K562 (cell line): ENCODE results near the gene KLHDC7B. TPM values are rescaled to one million over a fixed set of nuclear protein-coding genes. Genes with fewer than 3 reads are reported as not detected.

ENCODE experiments used
- ASH1L ChIP-seq: fragments of 450-650 bp; IDR thresholded peaks from 2 replicates; pipeline ENCODE4 v1.6.1; 2018; ENCODE audit warnings: borderline replicate concordance, mild to moderate bottlenecking, low read depth; ENCODE audit not compliant: partially characterized antibody
- EHMT2 ChIP-seq: fragments of 450-650 bp; IDR thresholded peaks from 2 replicates; pipeline ENCODE4 v1.6.1; 2018; ENCODE audit warnings: antibody characterized with exemption
- GTF2F1 ChIP-seq: IDR thresholded peaks from 2 replicates; pipeline ENCODE4 v1.6.1; 2011; ENCODE audit warnings: low read depth, low read length, improper control_type of control experiment
- HINFP ChIP-seq: fragments of 450-650 bp; conservative IDR thresholded peaks from 2 replicates; pipeline ENCODE4 v1.6.1; 2016; ENCODE audit warnings: missing genetic modification characterization, low read depth, mild to moderate bottlenecking, control low read depth, missing compliant biosample characterization
- MTA1 ChIP-seq: fragments of 450-650 bp; IDR thresholded peaks from 2 replicates; pipeline ENCODE4 v1.6.1; 2017; ENCODE audit warnings: borderline replicate concordance
- NR2C2 ChIP-seq, 2 experiments: fragments of 200-800 bp in 1 of 2; sonication (Bioruptor generic) in 1 of 2; sonication (generic) in 1 of 2; formaldehyde crosslinking in 1 of 2; IDR thresholded peaks; 2 replicates each; pipeline versions ENCODE4 v1.6.1 to v1.8.0; 2016 to 2022; ENCODE audit warnings: mild to moderate bottlenecking in 1 of 2, missing compliant biosample characterization in 1 of 2, missing genetic modification characterization in 1 of 2, missing genetic modification reagents in 1 of 2
- RBBP5 ChIP-seq: fragments of 200-600 bp; sonication (generic); IDR thresholded peaks from 2 replicates; pipeline ENCODE4 v1.6.1; 2012; ENCODE audit warnings: borderline replicate concordance, mild to moderate bottlenecking, low read length, control low read depth, inconsistent platforms; ENCODE audit not compliant: insufficient read depth, poor library complexity, severe bottlenecking
- SMARCA4 ChIP-seq: fragments of 450-650 bp; IDR thresholded peaks from 2 replicates; pipeline ENCODE4 v1.6.1; 2016
- SREBF1 ChIP-seq: fragments of 150-350 bp; IDR thresholded peaks from 2 replicates; pipeline ENCODE4 v1.6.1; 2014; ENCODE audit warnings: antibody characterized with exemption, low read depth, low read length, borderline replicate concordance
- YY1 ChIP-seq, 3 experiments: IDR thresholded peaks; 2 replicates each; pipeline ENCODE4 v1.6.1; 2011; ENCODE audit warnings: low read length in 2 of 3, mild to moderate bottlenecking in 2 of 3, moderate library complexity in 2 of 3, borderline replicate concordance in 1 of 3, control low read depth in 1 of 3, low read depth in 1 of 3; ENCODE audit not compliant: insufficient read depth in 3 of 3, insufficient replicate concordance in 2 of 3, control insufficient read depth in 1 of 3, insufficient read length in 1 of 3; ENCODE audit errors: extremely low read depth in 1 of 3
- ZNF699 ChIP-seq: fragments of 250-450 bp; sonication (Bioruptor Pico); IDR thresholded peaks from 2 replicates; pipeline ENCODE4 v1.8.0; 2021; ENCODE audit warnings: mild to moderate bottlenecking, moderate library complexity; ENCODE audit not compliant: insufficient replicate concordance
- ZNF77 ChIP-seq: fragments of 250-450 bp; sonication (Bioruptor Pico); IDR thresholded peaks from 2 replicates; pipeline ENCODE4 v1.5.0; 2020
- ZSCAN32 ChIP-seq: fragments of 450-650 bp; formaldehyde crosslinking; IDR thresholded peaks from 2 replicates; pipeline ENCODE4 v1.4.0; 2020; ENCODE audit warnings: mild to moderate bottlenecking, moderate library complexity
- polyA plus RNA-seq, 8 experiments: library from polyadenylated mRNA; depleted of rRNA in 4 of 8; stranded (reverse) in 5 of 8; unstranded in 3 of 8; fragments of >200 nt; fragmentation: Nextera tagmentation in 2 of 8; fragmentation: Illumina TruSeq in 1 of 8; extraction: Ambion mirVana in 2 of 8; extraction: Trizol in 1 of 8; gene quantifications; 2 replicates each; pipeline versions ENCODE4 v1.2.1 to v1.2.3, GENCODE V29; 2011 to 2014; ENCODE audit warnings: inconsistent platforms in 1 of 8, missing spikeins in 1 of 8
- total RNA-seq, 7 experiments: library from RNA; depleted of rRNA in 6 of 7; stranded (reverse); fragments of >200 nt in 6 of 7; fragmentation: Illumina TruSeq in 2 of 7; extraction: Trizol in 2 of 7; gene quantifications; 2 replicates each; pipeline versions ENCODE4 v1.2.1 to v1.2.3, GENCODE V29; 2011 to 2021; ENCODE audit warnings: low replicate concordance in 1 of 7
- TF ChIP-seq, protein P1 (sequence below): fragments of 250-450 bp; sonication (Bioruptor Pico); IDR thresholded peaks from 2 replicates; pipeline ENCODE4 v1.5.1; 2021; ENCODE audit warnings: mild to moderate bottlenecking
- TF ChIP-seq, protein P2 (sequence below): fragments of 250-450 bp; sonication (Bioruptor Pico); IDR thresholded peaks from 2 replicates; pipeline ENCODE4 v1.9.0; 2021; ENCODE audit warnings: mild to moderate bottlenecking
- TF ChIP-seq, protein P3 (sequence below): fragments of 250-450 bp; sonication (Bioruptor Pico); IDR thresholded peaks from 2 replicates; pipeline ENCODE4 v1.8.0; 2021; ENCODE audit warnings: moderate library complexity, mild to moderate bottlenecking, inconsistent platforms
- TF ChIP-seq, protein P4 (sequence below): fragments of 250-450 bp; sonication (Bioruptor Pico); IDR thresholded peaks from 2 replicates; pipeline ENCODE4 v1.4.0; 2020; ENCODE audit warnings: borderline replicate concordance

KLHDC7B gene
- total and polyA plus RNA-seq, 9 of the 15 experiments (the other 6 are each of a cell fraction or from before 2014, with no cell fraction given): 0.04 to 0.22 (median 0.05) TPM; not detected in 4

DNA sequence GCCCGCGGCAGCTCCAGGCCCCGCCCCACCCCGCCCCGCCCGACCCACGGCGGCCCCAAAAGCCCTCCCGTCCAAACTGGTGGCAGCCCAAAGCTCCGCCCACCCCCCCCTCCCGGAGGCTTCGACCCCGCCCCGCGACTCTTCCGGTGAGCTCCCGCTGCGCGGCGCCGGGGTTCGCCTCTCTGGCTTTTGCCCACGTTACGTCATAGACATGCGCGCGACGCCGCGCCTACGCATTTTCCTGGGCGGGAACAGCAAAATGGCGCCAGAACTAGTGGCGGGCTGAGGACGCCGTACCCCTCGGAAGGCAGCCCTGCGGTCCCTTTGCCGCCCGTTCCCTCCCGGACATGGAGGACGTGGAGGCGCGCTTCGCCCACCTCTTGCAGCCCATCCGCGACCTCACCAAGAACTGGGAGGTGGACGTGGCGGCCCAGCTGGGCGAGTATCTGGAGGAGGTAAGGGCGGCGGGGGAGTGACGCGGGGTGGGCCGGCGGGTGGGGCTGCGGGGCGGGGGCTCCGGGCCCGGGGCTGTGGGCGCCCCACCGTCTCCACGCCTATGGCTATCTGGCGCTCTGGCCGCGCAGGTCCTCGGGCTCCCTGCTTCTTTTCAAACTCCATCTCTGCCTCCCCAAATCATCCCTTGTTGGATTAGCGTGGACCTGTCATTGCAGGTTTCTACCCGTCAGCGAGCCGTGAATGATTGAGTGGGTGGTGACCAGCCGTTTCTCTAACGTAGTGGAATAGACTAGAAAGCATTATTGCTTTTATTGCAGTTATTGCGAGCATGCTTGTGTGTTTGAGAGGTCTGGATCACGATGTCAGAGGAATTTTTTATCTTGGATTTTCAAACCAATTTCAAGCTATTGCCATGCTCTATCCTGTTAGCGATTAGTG is 37.5 kb upstream of the KLHDC7B start, which contains the start of gene NCAPH2 (continued):
- TF ChIP-seq ZSCAN32: no peak
- no peak for TF ChIP-seq EHMT2
- TF ChIP-seq GTF2F1: no peak
- no peak for TF ChIP-seq NR2C2 (CRISPR knock-in tag; IDR thresholded peaks at IDR 0.05)
- TF ChIP-seq NR2C2 (tag; IDR thresholded peaks at IDR 0.05): peak; percentile 77; the same call in 1 of the 2 replicates
- TF ChIP-seq ZNF77: no peak
- no peak for TF ChIP-seq SMARCA4
- no peak for TF ChIP-seq ASH1L
- TF ChIP-seq, protein P1, sequence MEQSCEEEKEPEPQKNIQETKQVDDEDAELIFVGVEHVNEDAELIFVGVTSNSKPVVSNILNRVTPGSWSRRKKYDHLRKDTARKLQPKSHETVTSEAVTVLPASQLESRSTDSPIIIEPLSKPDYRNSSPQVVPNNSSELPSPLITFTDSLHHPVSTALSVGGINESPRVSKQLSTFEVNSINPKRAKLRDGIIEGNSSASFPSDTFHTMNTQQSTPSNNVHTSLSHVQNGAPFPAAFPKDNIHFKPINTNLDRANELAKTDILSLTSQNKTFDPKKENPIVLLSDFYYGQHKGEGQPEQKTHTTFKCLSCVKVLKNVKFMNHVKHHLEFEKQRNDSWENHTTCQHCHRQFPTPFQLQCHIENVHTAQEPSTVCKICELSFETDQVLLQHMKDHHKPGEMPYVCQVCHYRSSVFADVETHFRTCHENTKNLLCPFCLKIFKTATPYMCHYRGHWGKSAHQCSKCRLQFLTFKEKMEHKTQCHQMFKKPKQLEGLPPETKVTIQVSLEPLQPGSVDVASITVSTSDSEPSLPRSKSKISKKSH (CRISPR knock-in tag): no peak
- TF ChIP-seq YY1 (IDR thresholded peaks at IDR 0.05; ENCODE audit: borderline replicate concordance in 1 of 3, control insufficient read depth in 1 of 3, extremely low read depth in 1 of 3, insufficient read depth in 3 of 3, insufficient read length in 1 of 3, insufficient replicate concordance in 2 of 3, low read depth in 1 of 3, low read length in 2 of 3): peak; percentile 79 to 94 (median 93)
- peak; percentile 97 for TF ChIP-seq MTA1
- TF ChIP-seq RBBP5: peak; percentile 83
- TF ChIP-seq, protein P2, sequence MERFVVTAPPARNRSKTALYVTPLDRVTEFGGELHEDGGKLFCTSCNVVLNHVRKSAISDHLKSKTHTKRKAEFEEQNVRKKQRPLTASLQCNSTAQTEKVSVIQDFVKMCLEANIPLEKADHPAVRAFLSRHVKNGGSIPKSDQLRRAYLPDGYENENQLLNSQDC: no peak
- TF ChIP-seq, protein P3, sequence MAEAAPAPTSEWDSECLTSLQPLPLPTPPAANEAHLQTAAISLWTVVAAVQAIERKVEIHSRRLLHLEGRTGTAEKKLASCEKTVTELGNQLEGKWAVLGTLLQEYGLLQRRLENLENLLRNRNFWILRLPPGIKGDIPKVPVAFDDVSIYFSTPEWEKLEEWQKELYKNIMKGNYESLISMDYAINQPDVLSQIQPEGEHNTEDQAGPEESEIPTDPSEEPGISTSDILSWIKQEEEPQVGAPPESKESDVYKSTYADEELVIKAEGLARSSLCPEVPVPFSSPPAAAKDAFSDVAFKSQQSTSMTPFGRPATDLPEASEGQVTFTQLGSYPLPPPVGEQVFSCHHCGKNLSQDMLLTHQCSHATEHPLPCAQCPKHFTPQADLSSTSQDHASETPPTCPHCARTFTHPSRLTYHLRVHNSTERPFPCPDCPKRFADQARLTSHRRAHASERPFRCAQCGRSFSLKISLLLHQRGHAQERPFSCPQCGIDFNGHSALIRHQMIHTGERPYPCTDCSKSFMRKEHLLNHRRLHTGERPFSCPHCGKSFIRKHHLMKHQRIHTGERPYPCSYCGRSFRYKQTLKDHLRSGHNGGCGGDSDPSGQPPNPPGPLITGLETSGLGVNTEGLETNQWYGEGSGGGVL (CRISPR knock-in tag): no peak
- TF ChIP-seq HINFP (tag): no peak
- TF ChIP-seq, protein P4, sequence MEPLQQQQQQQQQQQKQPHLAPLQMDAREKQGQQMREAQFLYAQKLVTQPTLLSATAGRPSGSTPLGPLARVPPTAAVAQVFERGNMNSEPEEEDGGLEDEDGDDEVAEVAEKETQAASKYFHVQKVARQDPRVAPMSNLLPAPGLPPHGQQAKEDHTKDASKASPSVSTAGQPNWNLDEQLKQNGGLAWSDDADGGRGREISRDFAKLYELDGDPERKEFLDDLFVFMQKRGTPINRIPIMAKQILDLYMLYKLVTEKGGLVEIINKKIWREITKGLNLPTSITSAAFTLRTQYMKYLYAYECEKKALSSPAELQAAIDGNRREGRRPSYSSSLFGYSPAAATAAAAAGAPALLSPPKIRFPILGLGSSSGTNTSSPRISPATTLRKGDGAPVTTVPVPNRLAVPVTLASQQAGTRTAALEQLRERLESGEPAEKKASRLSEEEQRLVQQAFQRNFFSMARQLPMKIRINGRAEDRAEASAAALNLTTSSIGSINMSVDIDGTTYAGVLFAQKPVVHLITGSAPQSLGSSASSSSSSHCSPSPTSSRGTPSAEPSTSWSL (CRISPR knock-in tag): no peak
- no peak for TF ChIP-seq SREBF1
- TF ChIP-seq ZNF699 (CRISPR knock-in tag): no peak
